GM12873 (cell line): Measurements from ENCODE around the gene FANCI.

Source experiments
- CTCF ChIP-seq: IDR thresholded peaks from 2 replicates; pipeline ENCODE4 v1.5.1; 2012; ENCODE audit warnings: low read depth, mild to moderate bottlenecking, moderate library complexity, low read length, control low read depth; ENCODE audit not compliant: insufficient read depth; ENCODE audit errors: missing control alignments

The FANCI gene

GRCh38 chr15:89309993-89310392 is 66.2 kb downstream of the FANCI start:
- TF ChIP-seq CTCF, result no peak

- no peak for TF ChIP-seq CTCF
These were observed 71.7 kb downstream of the FANCI start for GRCh38 chr15:89315375-89315929.

- no peak for TF ChIP-seq CTCF
These were observed 72.7 kb downstream of the FANCI start for GRCh38 chr15:89316504-89316903.

- no peak for TF ChIP-seq CTCF
These were observed 73.5 kb downstream of the FANCI start for GRCh38 chr15:89317186-89317720.

- no peak for TF ChIP-seq CTCF
These were observed 75.9 kb downstream of the FANCI start for GRCh38 chr15:89319678-89320077.

- TF ChIP-seq CTCF, result no peak
These were observed 76.4 kb downstream of the FANCI start for GRCh38 chr15:89320200-89320599.

- TF ChIP-seq CTCF, result peak; percentile 28
These were observed 78.0 kb downstream of the FANCI start for GRCh38 chr15:89321521-89322410.
